GM15510 (cell line): ENCODE results near the gene TSC2.

Experiments used
- POLR2A ChIP-seq: IDR thresholded peaks from 3 replicates; pipeline ENCODE4 v1.6.1; 2011; ENCODE audit warnings: borderline replicate concordance; ENCODE audit not compliant: insufficient read length; ENCODE audit errors: extremely low read depth

TSC2 gene

GRCh38 chr16:2076072-2076865 is 28.5 kb downstream of the TSC2 start:
- no peak for TF ChIP-seq POLR2A

- TF ChIP-seq POLR2A: no peak
Observed at GRCh38 chr16:2077016-2077415, 29.2 kb downstream of the TSC2 start.

- TF ChIP-seq POLR2A: no peak
Observed at GRCh38 chr16:2077696-2078095, 29.9 kb downstream of the TSC2 start.

GRCh38 chr16:2078096-2078495 is 30.3 kb downstream of the TSC2 start:
- TF ChIP-seq POLR2A: no peak

- TF ChIP-seq POLR2A: no peak
Observed at GRCh38 chr16:2078691-2079090, 30.9 kb downstream of the TSC2 start.

- TF ChIP-seq POLR2A: no peak
Observed at GRCh38 chr16:2079311-2079800, 31.6 kb downstream of the TSC2 start.

GRCh38 chr16:2079991-2080390 is 32.2 kb downstream of the TSC2 start:
- TF ChIP-seq POLR2A: no peak

GRCh38 chr16:2081201-2082084 is 33.7 kb downstream of the TSC2 start:
- TF ChIP-seq POLR2A: no peak

GRCh38 chr16:2082171-2082982 is 34.6 kb downstream of the TSC2 start:
- no peak for TF ChIP-seq POLR2A

- TF ChIP-seq POLR2A: no peak
Observed at GRCh38 chr16:2082983-2083364, 35.2 kb downstream of the TSC2 start.

- TF ChIP-seq POLR2A: no peak
Observed at GRCh38 chr16:2083409-2083808, 35.6 kb downstream of the TSC2 start.

GRCh38 chr16:2083876-2084780 is 36.3 kb downstream of the TSC2 start:
- no peak for TF ChIP-seq POLR2A

GRCh38 chr16:2084895-2085625 is 37.3 kb downstream of the TSC2 start:
- TF ChIP-seq POLR2A: no peak
